HG03039 (cell line): ENCODE results near the gene CRTC2.
"Not testable (repeated sequence)": the region's sequence is repeated elsewhere in the genome, so short reads cannot be mapped to it uniquely, and the experiment has no call there.

Experiments
- ATAC-seq: cut with Tn5 transposase; IDR thresholded peaks from one replicate; pipeline ENCODE4 v1.9.1; 2021; ENCODE audit warnings: mild to moderate bottlenecking, moderate library complexity; ENCODE audit not compliant: unreplicated experiment

The CRTC2 gene

GRCh38 chr1:153958111-153958960 is at the start of gene CRTC2:
TSS of gene CRTC2 (minus strand) at chr1:153958612. CDS start at chr1:153958497, 115 bp downstream.
- ATAC-seq = peak; percentile 73

- ATAC-seq = no peak
Measured at GRCh38 chr1:154006136-154006535, 47.7 kb upstream of the CRTC2 start.

- ATAC-seq = no peak
Measured at GRCh38 chr1:154000420-154000819, 42.0 kb upstream of the CRTC2 start.

- not testable (repeated sequence) for ATAC-seq
Measured at GRCh38 chr1:153996882-153997281, 38.5 kb upstream of the CRTC2 start.

- ATAC-seq = no peak
Measured at GRCh38 chr1:153995640-153996039, 37.2 kb upstream of the CRTC2 start.

GRCh38 chr1:153995202-153995601 is 36.8 kb upstream of the CRTC2 start:
- no peak for ATAC-seq

GRCh38 chr1:153991806-153992205 is 33.4 kb upstream of the CRTC2 start:
- no peak for ATAC-seq

- ATAC-seq = no peak
Measured at GRCh38 chr1:153991151-153991630, 32.8 kb upstream of the CRTC2 start.

- ATAC-seq = peak; percentile 62
Measured at GRCh38 chr1:153990468-153991150, 32.2 kb upstream of the CRTC2 start, which contains the start of gene RPS27. TSS of gene RPS27 (plus strand) at chr1:153990762. CDS start at chr1:153990797, 35 bp downstream.

GRCh38 chr1:153987621-153988020 is 29.2 kb upstream of the CRTC2 start:
- ATAC-seq = no peak

GRCh38 chr1:153985941-153986761 is 27.7 kb upstream of the CRTC2 start, which contains the start of gene RAB13:
TSS of gene RAB13 (minus strand) at chr1:153986339. CDS start at chr1:153986236, 103 bp downstream.
- no peak for ATAC-seq

- ATAC-seq = no peak
Measured at GRCh38 chr1:153985341-153985912, 27.0 kb upstream of the CRTC2 start.

GRCh38 chr1:153984123-153984894 is 25.9 kb upstream of the CRTC2 start:
- ATAC-seq = no peak

- not testable (repeated sequence) for ATAC-seq
Measured at GRCh38 chr1:153981735-153982134, 23.3 kb upstream of the CRTC2 start.

- ATAC-seq = not testable (repeated sequence)
Measured at GRCh38 chr1:153979091-153979490, 20.7 kb upstream of the CRTC2 start.

GRCh38 chr1:153978274-153978909 is 20.0 kb upstream of the CRTC2 start:
- ATAC-seq = no peak

GRCh38 chr1:153977250-153978240 is 19.1 kb upstream of the CRTC2 start, which contains the start of gene JTB:
TSS of gene JTB (minus strand) at chr1:153977674. CDS start at chr1:153977252, 422 bp downstream.
- ATAC-seq = peak; percentile 74

GRCh38 chr1:153976819-153977249 is 18.4 kb upstream of the CRTC2 start:
- no peak for ATAC-seq
